Measurements from ENCODE around the gene MSRB3.

Gene MSRB3

GRCh38 chr12:65327207-65328076 lies 49.0 kb downstream of the MSRB3 start:
- DNase-seq: no peak

- DNase-seq: no peak
Observed at GRCh38 chr12:65329721-65330120, 51.2 kb downstream of the MSRB3 start.

GRCh38 chr12:65330331-65330730 lies 51.8 kb downstream of the MSRB3 start:
- DNase-seq: no peak

GRCh38 chr12:65331456-65331855 lies 53.0 kb downstream of the MSRB3 start:
- DNase-seq: no peak

- no peak for DNase-seq
Observed at GRCh38 chr12:65333649-65334048, 55.2 kb downstream of the MSRB3 start.

GRCh38 chr12:65334521-65334920 lies 56.0 kb downstream of the MSRB3 start:
- no peak for DNase-seq

- DNase-seq: no peak
Observed at GRCh38 chr12:65335021-65335714, 56.7 kb downstream of the MSRB3 start.

- no peak for DNase-seq
Observed at GRCh38 chr12:65335981-65336380, 57.5 kb downstream of the MSRB3 start.

- no peak for DNase-seq
Observed at GRCh38 chr12:65339161-65339560, 60.7 kb downstream of the MSRB3 start.

- no peak for DNase-seq
Observed at GRCh38 chr12:65343230-65343629, 64.7 kb downstream of the MSRB3 start.

GRCh38 chr12:65343801-65344200 lies 65.3 kb downstream of the MSRB3 start:
- DNase-seq: no peak

- no peak for DNase-seq
Observed at GRCh38 chr12:65355461-65355860, 77.0 kb downstream of the MSRB3 start.

GRCh38 chr12:65362234-65363031 lies 84.0 kb downstream of the MSRB3 start:
- DNase-seq: no peak

- DNase-seq: no peak
Observed at GRCh38 chr12:65364046-65364445, 85.6 kb downstream of the MSRB3 start.

GRCh38 chr12:65367396-65367795 lies 88.9 kb downstream of the MSRB3 start:
- no peak for DNase-seq

GRCh38 chr12:65368055-65368454 lies 89.6 kb downstream of the MSRB3 start:
- no peak for DNase-seq

- no peak for DNase-seq
Observed at GRCh38 chr12:65372574-65372973, 94.1 kb downstream of the MSRB3 start.

GRCh38 chr12:65384240-65384639 lies 105.8 kb downstream of the MSRB3 start:
- no peak for DNase-seq

GRCh38 chr12:65387396-65387795 lies 108.9 kb downstream of the MSRB3 start:
- no peak for DNase-seq

GRCh38 chr12:65389436-65389835 lies 111.0 kb downstream of the MSRB3 start:
- DNase-seq: no peak

- no peak for DNase-seq
Observed at GRCh38 chr12:65391711-65392110, 113.2 kb downstream of the MSRB3 start.

- no peak for DNase-seq
Observed at GRCh38 chr12:65392491-65392890, 114.0 kb downstream of the MSRB3 start.

- no peak for DNase-seq
Observed at GRCh38 chr12:65403188-65403587, 124.7 kb downstream of the MSRB3 start.

All from stimulated activated CD4-positive, alpha-beta T cell treated with anti-CD3 and anti-CD28 coated beads, Interleukin-1b, Interleukin-23, amount 100 ng/mL, for 48 hours (primary cell).